Measurements from ENCODE around the gene GNB3. TPM values are rescaled to one million over a fixed set of nuclear protein-coding genes. Genes with fewer than 3 reads are reported as not detected.

The GNB3 gene
- 0.39 and 0.48 TPM in 2 replicates for total RNA-seq

GRCh38 chr12:6840761-6841515, at the start of gene GNB3:
GNB3 (plus strand) TSS chr12:6840925; CDS start chr12:6841288, 363 bp downstream.

GRCh38 chr12:6821591-6822425, 18.9 kb upstream of the GNB3 start, which contains the start of gene GPR162:
GPR162 (plus strand) TSS chr12:6821821; CDS start chr12:6823899, 2,078 bp downstream.

GRCh38 chr12:6827982-6828780, 12.5 kb upstream of the GNB3 start, which contains the start of gene P3H3:
P3H3 (plus strand) TSS chr12:6828407; CDS start chr12:6828441, 34 bp downstream.

GRCh38 chr12:6851153-6851920, 10.6 kb downstream of the GNB3 start, which contains the start of gene CDCA3:
CDCA3 (minus strand) TSS chr12:6851286; CDS start chr12:6850952, 334 bp downstream.

GRCh38 chr12:6851921-6852650, 11.4 kb downstream of the GNB3 start, which contains the start of gene USP5:
USP5 (plus strand) TSS chr12:6852150; CDS start chr12:6852180, 30 bp downstream.

GRCh38 chr12:6867413-6868210, 26.9 kb downstream of the GNB3 start, which contains the start of gene TPI1:
TPI1 (plus strand) TSS chr12:6867531; CDS start chr12:6867567, 36 bp downstream.

GRCh38 chr12:6873094-6874014, 32.6 kb downstream of the GNB3 start, which contains the start of gene SPSB2:
SPSB2 (minus strand) TSS chr12:6873303; CDS start chr12:6872901, 402 bp downstream.

Other genes with a start within 250 kb of the GNB3 start
- 210 and 238 TPM in 2 replicates for gene CHD4, start 233.5 kb upstream of the GNB3 start, total RNA-seq
- 0.65 TPM in 1 of 2 replicates, not detected in the other for gene LPAR5, start 205.0 kb upstream of the GNB3 start, total RNA-seq
- gene ACRBP, start 193.5 kb upstream of the GNB3 start, total RNA-seq, result 0.13 and 0.72 TPM in 2 replicates
- 24.4 and 89.2 TPM in 2 replicates for gene ING4, start 177.8 kb upstream of the GNB3 start, total RNA-seq
- gene ZNF384, start 151.6 kb upstream of the GNB3 start, total RNA-seq, result 16.8 and 39.4 TPM in 2 replicates
- 0.52 and 5.9 TPM in 2 replicates for gene PIANP, start 140.1 kb upstream of the GNB3 start, total RNA-seq
- gene COPS7A, start 116.9 kb upstream of the GNB3 start, total RNA-seq, result 50.6 and 80.7 TPM in 2 replicates
- 196 and 281 TPM in 2 replicates for gene MLF2, start 87.8 kb upstream of the GNB3 start, total RNA-seq
- 174 and 234 TPM in 2 replicates for gene PTMS, start 74.6 kb upstream of the GNB3 start, total RNA-seq
- gene LAG3, start 68.4 kb upstream of the GNB3 start, total RNA-seq, result 1.6 TPM in 1 of 2 replicates, not detected in the other
- 11.2 and 19.2 TPM in 2 replicates for gene CD4, start 51.4 kb upstream of the GNB3 start, total RNA-seq
- 2.1 and 20.3 TPM in 2 replicates for gene GPR162, start 19.1 kb upstream of the GNB3 start, total RNA-seq
- gene P3H3, start 12.5 kb upstream of the GNB3 start, total RNA-seq, result 72.0 and 77.4 TPM in 2 replicates
- 12.0 and 27.4 TPM in 2 replicates for gene CDCA3, start 10.4 kb downstream of the GNB3 start, total RNA-seq
- 47.1 and 72.5 TPM in 2 replicates for gene USP5, start 11.2 kb downstream of the GNB3 start, total RNA-seq
- gene TPI1, start 26.6 kb downstream of the GNB3 start, total RNA-seq, result 1,206 and 1,693 TPM in 2 replicates
- gene SPSB2, start 32.4 kb downstream of the GNB3 start, total RNA-seq, result 3.6 and 5.4 TPM in 2 replicates
- gene LRRC23, start 63.9 kb downstream of the GNB3 start, total RNA-seq, result 5.8 and 13.9 TPM in 2 replicates
- 26.1 and 45.2 TPM in 2 replicates for gene ENO2, start 73.7 kb downstream of the GNB3 start, total RNA-seq
- gene ATN1, start 87.0 kb downstream of the GNB3 start, total RNA-seq, result 14.2 and 57.7 TPM in 2 replicates
- gene RNU7-1, start 102.9 kb downstream of the GNB3 start, total RNA-seq, result not detected in 2 replicates
- 336 and 337 TPM in 2 replicates for gene C12orf57, start 103.1 kb downstream of the GNB3 start, total RNA-seq
- 1.0 and 4.2 TPM in 2 replicates for gene PTPN6, start 110.4 kb downstream of the GNB3 start, total RNA-seq
- gene PHB2, start 129.7 kb downstream of the GNB3 start, total RNA-seq, result 395 and 411 TPM in 2 replicates
- 24.4 and 65.2 TPM in 2 replicates for gene EMG1, start 130.0 kb downstream of the GNB3 start, total RNA-seq
- gene LPCAT3, start 177.6 kb downstream of the GNB3 start, total RNA-seq, result 26.5 and 28.0 TPM in 2 replicates
- 137 and 318 TPM in 2 replicates for gene C1S, start 219.8 kb downstream of the GNB3 start, total RNA-seq